ENCODE measurements around the gene LPIN1. TPM values are rescaled to one million over a fixed set of nuclear protein-coding genes. Genes with fewer than 3 reads are reported as not detected.
"Not testable (repeated sequence)": the region's sequence is repeated elsewhere in the genome, so short reads cannot be mapped to it uniquely, and the experiment has no call there.

The LPIN1 gene
- total and polyA plus RNA-seq, 4 experiments from 2014 or later, result 13.3 to 83.9 (median 51.5) TPM

DNA sequence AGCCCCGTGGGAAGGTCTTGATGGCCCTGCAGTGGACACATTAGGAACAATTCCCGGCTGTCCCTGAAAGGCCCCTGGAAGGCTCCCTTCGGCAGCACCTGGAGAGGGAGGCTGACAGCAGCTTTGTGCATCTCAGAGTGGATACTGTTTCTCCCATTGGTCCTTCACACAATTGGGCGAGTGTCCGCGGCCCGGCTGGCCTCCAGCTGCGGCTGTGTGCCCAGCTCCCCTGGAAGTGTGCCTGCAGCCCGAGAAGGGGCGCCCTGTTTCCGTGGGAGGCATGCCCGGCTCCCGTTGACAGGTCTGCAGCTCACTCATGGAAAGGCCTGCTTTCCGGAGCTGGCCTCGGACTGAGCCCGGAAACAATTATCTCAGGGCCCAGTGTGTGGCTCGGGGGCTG, 103.7 kb downstream of the LPIN1 start:
- CTCF ChIA-PET (ENCODE audit: partially characterized antibody), result interaction anchor here (1.8 kb wide), 1 partner anchor 12 kb away, joined by 5 read pairs; no protein-coding TSS in a partner anchor
- no peaks in the 10 kb centered on the region for H3K4me1 ChIP-seq (ENCODE audit: insufficient read depth, low read length)
- no peak overlapping the region for H3K4me3 ChIP-seq (ENCODE audit: low read length in 2 of 2)
- no peaks in the 10 kb centered on the region for H3K36me3 ChIP-seq (ENCODE audit: insufficient read depth, low read length)
- POLR2A ChIA-PET (ENCODE audit: partially characterized antibody), result no interaction called here
- no peaks in the 10 kb centered on the region for H3K27me3 ChIP-seq (ENCODE audit: insufficient read depth, low read length)
- H3K27ac ChIP-seq (ENCODE audit: low read depth, low read length), result no peak overlapping the region
- DNase-seq, result no peak
- intact Hi-C loops (cut with micrococcal nuclease), result no loop called here
- Mint-ChIP-seq H3K4me3 (no peak overlapping the region), H3K36me3 (peaks cover 0 to 7% of the 10 kb centered on the region in 2 donors), H3K4me1 (no peaks in the 10 kb centered on the region), H3K9me3 (peaks cover 0 to 11% (median 5%) of the 10 kb centered on the region in 8 donors), H3K27ac (no peak overlapping the region), H3K27me3 (peaks cover 0 to 1% of the 10 kb centered on the region in 2 donors)
- H3K9me3 ChIP-seq (ENCODE audit: control insufficient read depth in 1 of 2, low read length in 2 of 2), result no peaks in the 10 kb centered on the region

DNA sequence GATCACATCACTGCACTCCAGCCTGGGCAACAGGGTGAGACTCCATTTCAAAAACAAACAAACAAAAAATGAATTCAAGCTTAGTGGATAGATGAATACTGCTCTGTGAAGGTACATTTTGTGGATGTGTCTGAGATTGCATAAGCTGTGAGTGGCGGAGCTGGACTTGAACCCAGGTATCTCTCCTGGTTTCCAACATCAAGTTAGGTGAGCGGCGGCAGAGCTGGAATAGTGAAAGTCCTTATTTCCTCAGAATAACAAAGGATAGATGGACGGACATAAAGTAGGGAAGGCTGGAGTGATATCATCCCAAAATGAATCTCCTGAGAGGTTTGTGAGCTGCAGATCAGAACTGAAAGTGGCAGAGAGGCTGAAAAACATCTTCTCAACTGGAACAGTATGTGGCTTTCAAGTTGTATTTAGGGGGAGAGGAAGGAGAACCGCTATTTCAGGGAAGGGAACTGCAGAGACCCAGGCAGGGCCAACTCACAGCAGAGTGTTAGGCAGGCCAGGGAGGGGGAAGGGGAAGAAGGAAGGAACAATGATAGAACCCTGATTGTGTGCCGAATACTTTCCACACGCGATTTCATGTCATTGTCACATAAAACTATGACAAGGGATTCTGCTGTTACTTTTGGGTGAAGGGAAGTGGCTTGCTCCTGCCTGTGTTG, 106.2 kb downstream of the LPIN1 start:
- intact Hi-C loops (cut with micrococcal nuclease), result no loop called here
- peaks cover 0 to 4% (median 2%) of the 10 kb centered on the region in 4 donors for H3K4me1 Mint-ChIP-seq
- no peaks in the 10 kb centered on the region for H3K4me1 ChIP-seq (ENCODE audit: insufficient read depth, low read length)
- H3K27ac ChIP-seq (ENCODE audit: low read depth, low read length), result no peak overlapping the region
- no peak for DNase-seq
- peaks cover 0 to 1% of the 10 kb centered on the region in 2 donors for H3K27me3 Mint-ChIP-seq
- no peaks in the 10 kb centered on the region for H3K9me3 ChIP-seq (ENCODE audit: control insufficient read depth in 1 of 2, low read length in 2 of 2)
- H3K27ac Mint-ChIP-seq, result no peak overlapping the region
- H3K9me3 Mint-ChIP-seq, result peaks cover 0 to 13% (median 4%) of the 10 kb centered on the region in 8 donors
- no peak overlapping the region for H3K4me3 Mint-ChIP-seq
- H3K4me3 ChIP-seq (ENCODE audit: low read length in 2 of 2), result no peak overlapping the region
- no peaks in the 10 kb centered on the region for H3K27me3 ChIP-seq (ENCODE audit: insufficient read depth, low read length)
- peaks cover 0 to 5% of the 10 kb centered on the region in 2 donors for H3K36me3 Mint-ChIP-seq
- no peaks in the 10 kb centered on the region for H3K36me3 ChIP-seq (ENCODE audit: insufficient read depth, low read length)
- CTCF ChIA-PET (ENCODE audit: partially characterized antibody), result interaction anchor here (0.6 kb wide), 1 partner anchor 159 kb away, joined by 4 read pairs; no protein-coding TSS in a partner anchor
- POLR2A ChIA-PET (ENCODE audit: partially characterized antibody), result no interaction called here

DNA sequence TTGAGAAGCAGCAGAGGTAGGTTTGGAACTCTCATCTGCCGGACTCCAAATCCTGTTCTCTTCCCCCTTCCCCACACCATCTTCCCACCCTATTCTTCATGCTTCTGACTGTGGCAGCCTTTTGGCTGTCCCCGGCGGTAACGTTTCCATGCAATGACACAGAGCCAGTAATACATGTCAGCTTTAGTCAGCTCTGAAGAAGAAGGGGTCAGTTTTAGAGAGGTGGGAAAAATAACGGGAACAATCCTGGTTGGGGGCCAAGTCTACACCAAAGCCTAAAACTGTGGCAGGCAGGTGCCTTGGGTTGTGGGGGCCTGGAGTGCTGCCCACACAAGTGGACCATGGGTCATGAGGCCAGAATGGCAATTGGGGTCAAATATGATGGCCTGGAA, 106.8 kb downstream of the LPIN1 start:
- no peak overlapping the region for H3K4me3 ChIP-seq (ENCODE audit: low read length in 2 of 2)
- POLR2A ChIA-PET (ENCODE audit: partially characterized antibody), result no interaction called here
- H3K9me3 Mint-ChIP-seq, result peaks cover 0 to 11% (median under 1%) of the 10 kb centered on the region in 8 donors
- no peak overlapping the region for H3K27ac Mint-ChIP-seq
- no peaks in the 10 kb centered on the region for H3K9me3 ChIP-seq (ENCODE audit: control insufficient read depth in 1 of 2, low read length in 2 of 2)
- CTCF ChIA-PET (ENCODE audit: partially characterized antibody), result no interaction called here
- H3K27me3 Mint-ChIP-seq, result no peaks in the 10 kb centered on the region
- H3K4me1 ChIP-seq (ENCODE audit: insufficient read depth, low read length), result no peaks in the 10 kb centered on the region
- no peak overlapping the region for H3K4me3 Mint-ChIP-seq
- no peak for DNase-seq
- H3K27ac ChIP-seq (ENCODE audit: low read depth, low read length), result no peak overlapping the region
- H3K36me3 Mint-ChIP-seq, result no peaks in the 10 kb centered on the region
- peaks cover 0 to 4% (median 2%) of the 10 kb centered on the region in 4 donors for H3K4me1 Mint-ChIP-seq
- no peaks in the 10 kb centered on the region for H3K27me3 ChIP-seq (ENCODE audit: insufficient read depth, low read length)
- no peaks in the 10 kb centered on the region for H3K36me3 ChIP-seq (ENCODE audit: insufficient read depth, low read length)
- intact Hi-C loops (cut with micrococcal nuclease), result no loop called here

DNA sequence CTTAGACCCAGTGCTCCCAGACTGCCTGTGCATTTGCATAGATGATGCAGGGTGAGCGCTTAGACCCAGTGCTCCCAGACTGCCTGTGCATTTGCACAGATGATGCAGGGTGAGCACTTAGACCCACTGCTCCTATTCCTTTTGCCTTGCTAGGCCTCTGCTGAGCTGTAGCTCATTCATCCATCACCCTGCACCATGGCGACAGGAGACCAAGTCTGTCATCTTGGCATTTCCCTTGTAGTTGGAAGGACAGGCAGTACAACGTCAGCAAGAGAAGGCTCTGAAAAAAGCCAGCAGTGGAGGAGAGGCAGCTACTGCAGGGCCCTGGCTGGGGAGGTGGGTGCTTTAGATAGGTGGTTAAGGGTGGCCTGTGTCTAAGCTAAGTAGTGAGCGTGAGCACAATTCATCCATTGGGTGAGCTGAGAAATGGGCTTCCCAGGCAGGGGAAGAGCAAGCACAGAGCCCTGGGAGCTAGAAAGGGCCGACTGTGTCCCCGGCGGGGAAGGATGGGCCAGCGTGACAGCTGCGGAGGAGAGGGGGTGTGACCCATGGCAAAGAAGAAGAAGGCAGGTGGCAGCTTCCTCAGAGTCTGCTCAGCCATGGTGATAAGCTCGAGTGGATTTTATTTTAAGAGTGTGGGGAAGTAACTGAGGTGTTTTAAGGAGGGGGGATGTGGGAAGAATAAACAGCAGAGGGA, 108.8 kb downstream of the LPIN1 start:
- H3K9me3 Mint-ChIP-seq, result peaks cover 0 to 21% (median 5%) of the 10 kb centered on the region in 8 donors
- CTCF ChIA-PET (ENCODE audit: partially characterized antibody), result interaction anchor here (0.9 kb wide), 1 partner anchor 10 kb away, joined by 3 read pairs; no protein-coding TSS in a partner anchor
- H3K9me3 ChIP-seq (ENCODE audit: control insufficient read depth in 1 of 2, low read length in 2 of 2), result peaks cover 0 to 8% of the 10 kb centered on the region in 2 donors
- no peak overlapping the region for H3K4me3 ChIP-seq (ENCODE audit: low read length in 2 of 2)
- H3K27ac Mint-ChIP-seq, result peak overlapping the region in 1 of 7 donors; percentile 36
- H3K27ac ChIP-seq (ENCODE audit: low read depth, low read length), result no peak overlapping the region
- H3K4me1 ChIP-seq (ENCODE audit: insufficient read depth, low read length), result no peaks in the 10 kb centered on the region
- H3K36me3 ChIP-seq (ENCODE audit: insufficient read depth, low read length), result no peaks in the 10 kb centered on the region
- peaks cover 0 to 4% (median 2%) of the 10 kb centered on the region in 4 donors for H3K4me1 Mint-ChIP-seq
- POLR2A ChIA-PET (ENCODE audit: partially characterized antibody), result no interaction called here
- intact Hi-C loops (cut with micrococcal nuclease), result no loop called here
- H3K36me3 Mint-ChIP-seq, result no peaks in the 10 kb centered on the region
- no peaks in the 10 kb centered on the region for H3K27me3 Mint-ChIP-seq
- no peaks in the 10 kb centered on the region for H3K27me3 ChIP-seq (ENCODE audit: insufficient read depth, low read length)
- DNase-seq, result no peak
- no peak overlapping the region for H3K4me3 Mint-ChIP-seq

DNA sequence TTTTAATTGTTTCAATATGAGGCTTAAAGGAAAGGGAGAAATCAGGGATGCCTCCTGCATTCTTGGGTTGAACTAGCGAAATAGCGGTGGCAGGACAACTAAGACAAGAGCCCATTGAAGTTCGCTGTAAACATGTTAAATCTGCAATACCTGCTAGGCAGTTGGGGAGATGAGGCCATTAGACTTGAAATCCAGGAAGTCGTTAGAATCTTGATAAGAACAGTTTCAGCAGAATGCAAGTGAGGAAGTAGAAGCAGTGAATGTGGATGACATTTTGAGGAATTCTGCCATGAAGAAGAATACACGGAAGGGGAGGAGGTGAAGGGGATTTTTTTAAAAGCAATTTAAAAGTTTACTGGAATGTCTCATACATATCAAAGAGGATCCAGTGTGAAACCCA, 109.7 kb downstream of the LPIN1 start:
- Mint-ChIP-seq H3K27ac (peak overlapping the region in 1 of 7 donors; percentile 36), H3K4me1 (peaks cover 0 to 4% (median 2%) of the 10 kb centered on the region in 4 donors), H3K27me3 (no peaks in the 10 kb centered on the region), H3K9me3 (peaks cover 0 to 21% (median 5%) of the 10 kb centered on the region in 8 donors), H3K36me3 (no peaks in the 10 kb centered on the region), H3K4me3 (peak overlapping the region in 1 of 8 donors; percentile 63)
- H3K27ac ChIP-seq (ENCODE audit: low read depth, low read length), result no peak overlapping the region
- no peaks in the 10 kb centered on the region for H3K36me3 ChIP-seq (ENCODE audit: insufficient read depth, low read length)
- peaks cover 0 to 8% of the 10 kb centered on the region in 2 donors for H3K9me3 ChIP-seq (ENCODE audit: control insufficient read depth in 1 of 2, low read length in 2 of 2)
- no peaks in the 10 kb centered on the region for H3K4me1 ChIP-seq (ENCODE audit: insufficient read depth, low read length)
- ChIA-PET POLR2A (ENCODE audit: partially characterized antibody) (no interaction called here), CTCF (ENCODE audit: partially characterized antibody) (no interaction called here)
- no peak overlapping the region for H3K4me3 ChIP-seq (ENCODE audit: low read length in 2 of 2)
- DNase-seq, result no peak
- intact Hi-C loops (cut with micrococcal nuclease), result no loop called here
- no peaks in the 10 kb centered on the region for H3K27me3 ChIP-seq (ENCODE audit: insufficient read depth, low read length)

DNA sequence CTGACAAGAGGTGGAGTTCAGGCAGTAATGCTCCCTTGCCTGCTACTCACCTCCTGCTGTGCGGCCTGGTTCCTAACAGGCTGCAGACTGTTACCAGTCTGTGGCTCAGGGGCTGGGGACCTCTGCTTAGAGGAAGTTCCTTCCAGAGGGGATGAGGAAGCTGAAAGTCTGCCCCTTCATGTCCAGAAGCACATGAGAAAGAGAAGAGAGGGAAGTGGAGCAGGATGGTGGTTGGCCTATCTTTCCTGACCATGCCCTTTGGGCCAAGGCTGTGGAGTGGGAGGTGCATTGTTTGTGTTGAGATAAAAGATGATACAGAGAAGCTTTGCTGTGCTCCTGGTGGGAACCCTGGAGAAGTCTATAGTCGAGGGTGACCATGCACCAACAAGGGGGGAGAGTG, 112.5 kb downstream of the LPIN1 start:
- intact Hi-C loops (cut with micrococcal nuclease), result no loop called here
- H3K27me3 ChIP-seq (ENCODE audit: insufficient read depth, low read length), result no peaks in the 10 kb centered on the region
- Mint-ChIP-seq H3K27me3 (no peaks in the 10 kb centered on the region), H3K36me3 (no peaks in the 10 kb centered on the region), H3K4me1 (peaks cover 13 to 24% (median 16%) of the 10 kb centered on the region in 4 donors), H3K4me3 (no peak overlapping the region), H3K27ac (no peak overlapping the region), H3K9me3 (peaks cover 0 to 21% (median 5%) of the 10 kb centered on the region in 8 donors)
- H3K27ac ChIP-seq (ENCODE audit: low read depth, low read length), result no peak overlapping the region
- peaks cover 0 to 8% of the 10 kb centered on the region in 2 donors for H3K9me3 ChIP-seq (ENCODE audit: control insufficient read depth in 1 of 2, low read length in 2 of 2)
- DNase-seq, result no peak
- H3K36me3 ChIP-seq (ENCODE audit: insufficient read depth, low read length), result no peaks in the 10 kb centered on the region
- ChIA-PET CTCF (ENCODE audit: partially characterized antibody) (no interaction called here), POLR2A (ENCODE audit: partially characterized antibody) (no interaction called here)
- no peak overlapping the region for H3K4me3 ChIP-seq (ENCODE audit: low read length in 2 of 2)
- peaks cover 16% of the 10 kb centered on the region for H3K4me1 ChIP-seq (ENCODE audit: insufficient read depth, low read length)

DNA sequence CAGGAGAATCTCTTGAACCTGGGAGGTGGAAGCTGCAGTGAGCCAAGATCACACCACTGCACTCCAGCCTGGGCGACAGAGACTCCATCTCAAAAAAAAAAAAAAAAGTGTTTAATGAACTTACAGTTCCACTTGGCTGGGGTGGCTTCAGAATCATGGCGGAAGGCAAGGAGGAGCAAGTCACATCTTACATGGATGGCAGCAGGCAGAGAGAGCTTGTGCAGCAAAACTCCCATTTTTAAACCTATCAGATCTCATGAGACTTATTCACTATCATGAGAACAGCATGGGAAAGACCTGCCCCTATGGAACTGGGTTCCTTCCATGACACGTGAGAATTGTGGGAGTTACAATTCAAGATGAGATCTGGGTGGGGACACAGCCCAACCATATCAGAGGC, 113.5 kb downstream of the LPIN1 start:
- H3K27me3 ChIP-seq (ENCODE audit: insufficient read depth, low read length); H3K4me3 ChIP-seq (ENCODE audit: low read length in 2 of 2); H3K27me3 Mint-ChIP-seq; POLR2A ChIA-PET (ENCODE audit: partially characterized antibody); H3K9me3 ChIP-seq (ENCODE audit: control insufficient read depth in 1 of 2, low read length in 2 of 2); H3K36me3 ChIP-seq (ENCODE audit: insufficient read depth, low read length); H3K4me3 Mint-ChIP-seq; H3K36me3 Mint-ChIP-seq; H3K27ac Mint-ChIP-seq; DNase-seq; H3K27ac ChIP-seq (ENCODE audit: low read depth, low read length): not testable (repeated sequence)
- peaks cover 18% of the 10 kb centered on the region for H3K4me1 ChIP-seq (ENCODE audit: insufficient read depth, low read length)
- intact Hi-C loops (cut with micrococcal nuclease), result loop anchor here (5.0 to 10.0 kb wide), 2 partner anchors 177 to 315 kb away; no protein-coding TSS in a partner anchor
- Mint-ChIP-seq H3K4me1 (peaks cover 14 to 31% (median 19%) of the 10 kb centered on the region in 4 donors), H3K9me3 (peaks cover 0 to 21% (median 5%) of the 10 kb centered on the region in 8 donors)
- CTCF ChIA-PET (ENCODE audit: partially characterized antibody), result interaction anchor here (1.1 to 8.7 kb wide), 2 partner anchors 1071 to 1147 kb away, joined by 3 to 63 read pairs; no protein-coding TSS in a partner anchor
